Hepatocyte (in vitro differentiated cells): ENCODE results near the gene PDE11A.

Experiments
- CTCF ChIP-seq: fragments of 200-600 bp; sonication (generic); IDR thresholded peaks from 2 replicates; pipeline ENCODE4 v1.5.1; 2016; ENCODE audit warnings: antibody characterized with exemption, mild to moderate bottlenecking; ENCODE audit not compliant: poor library complexity
- EZH2phosphoT487 ChIP-seq: fragments of 200-600 bp; sonication (generic); IDR thresholded peaks from one replicate; pipeline ENCODE4 v1.6.1; 2018; ENCODE audit warnings: antibody characterized with exemption, mild to moderate bottlenecking, low read depth, moderate library complexity; ENCODE audit not compliant: unreplicated experiment, severe bottlenecking

DNA sequence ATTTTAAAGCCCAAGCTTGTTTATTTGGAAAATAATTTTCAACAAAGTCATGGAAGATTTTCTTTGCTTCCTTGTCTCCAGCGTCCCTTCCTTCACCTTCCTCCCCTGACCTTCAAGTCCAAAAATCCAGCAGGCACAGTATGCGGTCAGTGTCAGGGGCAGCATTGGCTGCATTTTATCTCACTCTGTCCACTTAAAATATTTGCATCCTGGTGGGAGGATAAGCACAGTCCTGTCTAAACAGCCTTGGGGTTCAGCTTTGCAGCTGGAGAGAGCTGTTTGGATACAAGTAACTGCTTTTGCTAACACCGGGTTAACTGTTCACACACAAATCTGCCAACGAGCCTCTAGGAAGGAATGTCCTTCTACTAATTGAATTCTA, 318.1 kb downstream of the PDE11A start:
- no peak for TF ChIP-seq EZH2phosphoT487
- no peak for TF ChIP-seq CTCF
